GM08714 (cell line): Measurements from ENCODE around the gene MYO5B.

Experiments
- H3K4me3 ChIP-seq: fragments of 200-500 bp; sonication (Bioruptor generic); 2 replicates; pipeline ENCODE4 v1.5.1; 2014; ENCODE audit warnings: mild to moderate bottlenecking, low read length, inconsistent platforms
- ZNF274 ChIP-seq: IDR thresholded peaks from 2 replicates; pipeline ENCODE4 v1.6.1; 2012; ENCODE audit warnings: mild to moderate bottlenecking, low read depth, low read length

MYO5B gene

GRCh38 chr18:49994410-49994809 is 200.5 kb downstream of the MYO5B start:
- no peak overlapping the region for H3K4me3 ChIP-seq
- no peak for TF ChIP-seq ZNF274

GRCh38 chr18:49993299-49993698 is 201.6 kb downstream of the MYO5B start:
- no peak overlapping the region for H3K4me3 ChIP-seq
- no peak for TF ChIP-seq ZNF274

GRCh38 chr18:49988733-49989132 is 206.2 kb downstream of the MYO5B start:
- no peak overlapping the region for H3K4me3 ChIP-seq
- no peak for TF ChIP-seq ZNF274

- no peak for TF ChIP-seq ZNF274
- H3K4me3 ChIP-seq = no peak overlapping the region
Observed at GRCh38 chr18:49988101-49988500, 206.8 kb downstream of the MYO5B start.

- no peak overlapping the region for H3K4me3 ChIP-seq
- TF ChIP-seq ZNF274 = no peak
Observed at GRCh38 chr18:49985236-49985635, 209.7 kb downstream of the MYO5B start.

GRCh38 chr18:49980896-49981295 is 214.1 kb downstream of the MYO5B start:
- no peak for TF ChIP-seq ZNF274
- no peak overlapping the region for H3K4me3 ChIP-seq

- no peak for TF ChIP-seq ZNF274
Observed at GRCh38 chr18:49976795-49977560, 218.0 kb downstream of the MYO5B start.

GRCh38 chr18:49976001-49976400 is 218.9 kb downstream of the MYO5B start:
- no peak overlapping the region for H3K4me3 ChIP-seq
- no peak for TF ChIP-seq ZNF274

More at GRCh38 chr18:49976795-49977560, 218.0 kb downstream of the MYO5B start:
- H3K4me3 ChIP-seq = no peak overlapping the region

GRCh38 chr18:49974079-49974478 is 220.9 kb downstream of the MYO5B start:
- no peak overlapping the region for H3K4me3 ChIP-seq

GRCh38 chr18:49973592-49973991 is 221.4 kb downstream of the MYO5B start:
- no peak overlapping the region for H3K4me3 ChIP-seq
- TF ChIP-seq ZNF274 = no peak

More at GRCh38 chr18:49974079-49974478, 220.9 kb downstream of the MYO5B start:
- TF ChIP-seq ZNF274 = no peak

GRCh38 chr18:49972535-49972934 is 222.4 kb downstream of the MYO5B start:
- TF ChIP-seq ZNF274 = no peak
- H3K4me3 ChIP-seq = no peak overlapping the region

- H3K4me3 ChIP-seq = no peak overlapping the region
- TF ChIP-seq ZNF274 = no peak
Observed at GRCh38 chr18:49971462-49971861, 223.5 kb downstream of the MYO5B start.

- no peak overlapping the region for H3K4me3 ChIP-seq
- TF ChIP-seq ZNF274 = no peak
Observed at GRCh38 chr18:49970319-49970718, 224.6 kb downstream of the MYO5B start.

- H3K4me3 ChIP-seq = no peak overlapping the region; the same call in 1 of the 2 replicates
- no peak for TF ChIP-seq ZNF274
Observed at GRCh38 chr18:49968644-49969309, 226.2 kb downstream of the MYO5B start.

GRCh38 chr18:49967636-49968313 is 227.2 kb downstream of the MYO5B start:
- no peak overlapping the region; the same call in 1 of the 2 replicates for H3K4me3 ChIP-seq
- TF ChIP-seq ZNF274 = no peak

- H3K4me3 ChIP-seq = no peak overlapping the region
- TF ChIP-seq ZNF274 = no peak
Observed at GRCh38 chr18:49967171-49967570, 227.8 kb downstream of the MYO5B start.
